K562 (cell line): Measurements from ENCODE around the gene ZNF891. TPM values are rescaled to one million over a fixed set of nuclear protein-coding genes. Genes with fewer than 3 reads are reported as not detected.

Experiments used
- BRD4 ChIP-seq: fragments of 200-600 bp; sonication (generic); IDR thresholded peaks from 2 replicates; pipeline ENCODE4 v1.6.1; 2017; ENCODE audit warnings: inconsistent platforms
- CLOCK ChIP-seq: fragments of 250-450 bp; sonication (Bioruptor Pico); IDR thresholded peaks from 2 replicates; pipeline ENCODE4 v1.4.0; 2020; ENCODE audit warnings: mild to moderate bottlenecking, moderate library complexity, borderline replicate concordance
- CTCFL ChIP-seq: IDR thresholded peaks from 2 replicates; pipeline ENCODE4 v1.6.1; 2011; ENCODE audit warnings: borderline replicate concordance, low read depth, mild to moderate bottlenecking, moderate library complexity, low read length; ENCODE audit not compliant: insufficient read depth, poor library complexity, severe bottlenecking
- DACH1 ChIP-seq: fragments of 450-650 bp; IDR thresholded peaks from 2 replicates; pipeline ENCODE4 v1.6.1; 2018; ENCODE audit not compliant: partially characterized antibody
- DPF2 ChIP-seq: fragments of 450-650 bp; IDR thresholded peaks from 2 replicates; pipeline ENCODE4 v1.6.1; 2016
- ETS1 ChIP-seq: conservative IDR thresholded peaks from 2 replicates; pipeline ENCODE4 v1.6.1; 2011; ENCODE audit warnings: low read depth, mild to moderate bottlenecking, low read length; ENCODE audit not compliant: control insufficient read depth
- KDM1A ChIP-seq, 2 experiments: fragments of 450-650 bp; IDR thresholded peaks; 2 replicates each; pipeline ENCODE4 v1.6.1; 2016; ENCODE audit warnings: mild to moderate bottlenecking in 2 of 2
- MNT ChIP-seq, 2 experiments: fragments of 450-650 bp; conservative IDR thresholded peaks; 2 replicates each; pipeline ENCODE4 v1.6.1; 2017; ENCODE audit warnings: mild to moderate bottlenecking in 2 of 2, moderate library complexity in 2 of 2
- PHF20 ChIP-seq: fragments of 450-650 bp; IDR thresholded peaks from 2 replicates; pipeline ENCODE4 v1.6.1; 2018; ENCODE audit not compliant: partially characterized antibody
- PHF8 ChIP-seq: fragments of 200-600 bp; sonication (generic); IDR thresholded peaks from 2 replicates; pipeline ENCODE4 v1.6.1; 2012; ENCODE audit warnings: mixed run types, mild to moderate bottlenecking, inconsistent platforms, low read length, moderate library complexity, borderline replicate concordance
- RBFOX2 ChIP-seq: fragments of 200-400 bp; formaldehyde crosslinking; IDR thresholded peaks from 2 replicates; pipeline ENCODE4 v1.6.1; 2017; ENCODE audit warnings: low read depth, mild to moderate bottlenecking, low read length, moderate library complexity
- RBM22 ChIP-seq: fragments of 200-400 bp; formaldehyde crosslinking; IDR thresholded peaks from 2 replicates; pipeline ENCODE4 v1.6.1; 2018; ENCODE audit warnings: low read length, low read depth; ENCODE audit not compliant: poor library complexity, severe bottlenecking
- SMAD2 ChIP-seq: fragments of 150-350 bp; IDR thresholded peaks from 2 replicates; pipeline ENCODE4 v1.6.1; 2014; ENCODE audit warnings: low read depth, mild to moderate bottlenecking, low read length
- SMARCA5 ChIP-seq: fragments of 450-650 bp; IDR thresholded peaks from 2 replicates; pipeline ENCODE4 v1.6.1; 2016
- SREBF1 ChIP-seq: fragments of 150-350 bp; IDR thresholded peaks from 2 replicates; pipeline ENCODE4 v1.6.1; 2014; ENCODE audit warnings: antibody characterized with exemption, low read depth, low read length, borderline replicate concordance
- TRIM28 ChIP-seq: fragments of 450-650 bp; IDR thresholded peaks from 2 replicates; pipeline ENCODE4 v1.6.1; 2017
- U2AF2 ChIP-seq: fragments of 200-400 bp; formaldehyde crosslinking; optimal IDR thresholded peaks from 2 replicates; pipeline ENCODE3; 2017; ENCODE audit warnings: low read depth, mild to moderate bottlenecking, low read length
- ZBED1 ChIP-seq: IDR thresholded peaks from 2 replicates; pipeline ENCODE4 v1.6.1; 2014
- ZBTB5 ChIP-seq: fragments of 450-650 bp; IDR thresholded peaks from 2 replicates; pipeline ENCODE4 v1.6.1; 2017; ENCODE audit warnings: antibody characterized with exemption
- ZNF75A ChIP-seq: fragments of 450-650 bp; formaldehyde crosslinking; IDR thresholded peaks from 2 replicates; pipeline ENCODE4 v1.4.0; 2020; ENCODE audit warnings: mild to moderate bottlenecking
- polyA plus RNA-seq, 8 experiments: library from polyadenylated mRNA; depleted of rRNA in 4 of 8; stranded (reverse) in 5 of 8; unstranded in 3 of 8; fragments of >200 nt; fragmentation: Nextera tagmentation in 2 of 8; fragmentation: Illumina TruSeq in 1 of 8; extraction: Ambion mirVana in 2 of 8; extraction: Trizol in 1 of 8; gene quantifications; 2 replicates each; pipeline versions ENCODE4 v1.2.1 to v1.2.3, GENCODE V29; 2011 to 2014; ENCODE audit warnings: inconsistent platforms in 1 of 8, missing spikeins in 1 of 8
- total RNA-seq, 7 experiments: library from RNA; depleted of rRNA in 6 of 7; stranded (reverse); fragments of >200 nt in 6 of 7; fragmentation: Illumina TruSeq in 2 of 7; extraction: Trizol in 2 of 7; gene quantifications; 2 replicates each; pipeline versions ENCODE4 v1.2.1 to v1.2.3, GENCODE V29; 2011 to 2021; ENCODE audit warnings: low replicate concordance in 1 of 7

The ZNF891 gene
- total and polyA plus RNA-seq, 9 of the 15 experiments (the other 6 are each of a cell fraction or from before 2014, with no cell fraction given), result 0.41 to 2.0 (median 1.3) TPM

- 0 out of 2 replicates have a peak, but pooled peaks have one; percentile 37 for TF ChIP-seq ETS1
- TF ChIP-seq TRIM28, result peak; percentile 84
- peak; percentile 82 for TF ChIP-seq ZNF75A (CRISPR knock-in tag)
- no peak for TF ChIP-seq U2AF2
- TF ChIP-seq RBFOX2, result no peak
- no peak for TF ChIP-seq SMAD2
- TF ChIP-seq PHF20, result no peak
- no peak for TF ChIP-seq RBM22
- no peak for TF ChIP-seq SMARCA5
- no peak for TF ChIP-seq DACH1
- TF ChIP-seq MNT (conservative IDR thresholded peaks at IDR 0.05), result no peak
- TF ChIP-seq DPF2, result no peak
- TF ChIP-seq ZBTB5, result no peak
- TF ChIP-seq CLOCK, result no peak
- TF ChIP-seq ZBED1, result no peak
- no peak for TF ChIP-seq CTCFL
- TF ChIP-seq BRD4, result no peak
- TF ChIP-seq KDM1A (IDR thresholded peaks at IDR 0.05), result no peak
- TF ChIP-seq SREBF1, result no peak
- TF ChIP-seq PHF8, result no peak
These were observed 23.8 kb downstream of the ZNF891 start (continued) for GRCh38 chr12:133106253-133106652.
